A673 (cell line): ENCODE data around the gene PCDHGA9. TPM values are rescaled to one million over a fixed set of nuclear protein-coding genes. Genes with fewer than 3 reads are reported as not detected.

Source experiments
- BruUV-seq: library from RNA; stranded (reverse); fragments of 400-500 nt; replicated peaks from 2 replicates; lab custom pipeline; 2021; lab: Mats Ljungman, UMichigan
- CTCF ChIA-PET: fragments of 300-600 bp; sonication (Branson Sonifier 250); formaldehyde crosslinking; loops from one replicate; lab custom pipeline; 2022; ENCODE audit warnings: antibody characterized with exemption; lab: Charles Lee
- POLR2A ChIA-PET: fragments of 300-600 bp; sonication (Branson Sonifier 250); formaldehyde crosslinking; loops from one replicate; lab custom pipeline; 2022; ENCODE audit warnings: antibody characterized with exemption; ENCODE audit not compliant: low non-redundant PET; lab: Charles Lee
- DNase-seq: peaks from one replicate; pipeline ENCODE4 v3.0.0-alpha.2; 2015; ENCODE audit warnings: low spot score
- H3K27ac ChIP-seq: fragments of 200-600 bp; sonication (generic); 2 replicates; pipeline ENCODE4 v1.5.1; 2016; ENCODE audit warnings: mixed run types, low read depth, mild to moderate bottlenecking, mixed read lengths, antibody characterized with exemption, low read length; ENCODE audit not compliant: poor library complexity, severe bottlenecking
- H3K27me3 ChIP-seq: fragments of 200-600 bp; sonication (generic); replicated peaks from 2 replicates; pipeline ENCODE4 v1.6.1; 2017; ENCODE audit warnings: mixed run types, low read depth, mild to moderate bottlenecking, mixed read lengths, antibody characterized with exemption, low read length; ENCODE audit not compliant: insufficient read depth, poor library complexity
- H3K36me3 ChIP-seq: fragments of 200-600 bp; sonication (generic); 2 replicates; pipeline ENCODE4 v1.6.1; 2016; ENCODE audit warnings: mixed run types, mild to moderate bottlenecking, mixed read lengths, antibody characterized with exemption, low read length; ENCODE audit not compliant: insufficient read depth, poor library complexity, severe bottlenecking
- H3K4me1 ChIP-seq: fragments of 200-600 bp; sonication (generic); 2 replicates; pipeline ENCODE4 v1.6.1; 2017; ENCODE audit warnings: mixed run types, mild to moderate bottlenecking, mixed read lengths, antibody characterized with exemption, low read length; ENCODE audit not compliant: insufficient read depth, poor library complexity, severe bottlenecking
- H3K4me3 ChIP-seq: fragments of 200-600 bp; sonication (generic); 2 replicates; pipeline ENCODE4 v1.5.1; 2016; ENCODE audit warnings: low read depth, mixed run types, mild to moderate bottlenecking, mixed read lengths, low read length; ENCODE audit not compliant: poor library complexity, severe bottlenecking
- H3K9me3 ChIP-seq: fragments of 200-600 bp; sonication (generic); 2 replicates; pipeline ENCODE4 v1.6.1; 2016; ENCODE audit warnings: mixed run types, low read depth, mild to moderate bottlenecking, mixed read lengths, antibody characterized with exemption, low read length; ENCODE audit not compliant: poor library complexity, severe bottlenecking
- CTCF ChIP-seq: fragments of 300-800, 200-600 bp; sonication (generic); conservative IDR thresholded peaks from 2 replicates; pipeline ENCODE4 v1.5.1; 2017; ENCODE audit warnings: low read depth, mild to moderate bottlenecking, antibody characterized with exemption, low read length, moderate library complexity, mixed read lengths
- EZH2 ChIP-seq: fragments of 200-600 bp; sonication (generic); IDR thresholded peaks from 2 replicates; pipeline ENCODE4 v1.6.1; 2017; ENCODE audit warnings: borderline replicate concordance, low read depth, mild to moderate bottlenecking, mixed read lengths, antibody characterized with exemption, low read length; ENCODE audit not compliant: poor library complexity, severe bottlenecking
- intact Hi-C: fragments of 100-400 bp; cut with micrococcal nuclease; formaldehyde crosslinking; loops from one replicate; pipeline ENCODE4 v1.10.0; 2022; ENCODE audit not compliant: unreplicated experiment
- total RNA-seq: library from RNA; stranded (reverse); gene quantifications from 2 replicates; pipeline ENCODE4 v1.2.3, GENCODE V29; 2021

The PCDHGA9 gene
- total RNA-seq, 1 experiment from 2014 or later, result 5.0 TPM

GRCh38 chr5:141356133-141356532, 46.4 kb upstream of the PCDHGA9 start:
- ChIA-PET POLR2A (no interaction called here), CTCF (no interaction called here)
- no TSS peak for BruUV-seq
- Histone ChIP-seq H3K36me3 (no peaks in the 10 kb centered on the region), H3K4me3 (no peak overlapping the region), H3K4me1 (no peaks in the 10 kb centered on the region), H3K27ac (no peak overlapping the region), H3K9me3 (peaks cover 47% of the 10 kb centered on the region), H3K27me3 (no peaks in the 10 kb centered on the region)
- no peak for DNase-seq
- TF ChIP-seq CTCF (no peak), EZH2 (no peak)
- intact Hi-C loops, result no loop called here

DNA sequence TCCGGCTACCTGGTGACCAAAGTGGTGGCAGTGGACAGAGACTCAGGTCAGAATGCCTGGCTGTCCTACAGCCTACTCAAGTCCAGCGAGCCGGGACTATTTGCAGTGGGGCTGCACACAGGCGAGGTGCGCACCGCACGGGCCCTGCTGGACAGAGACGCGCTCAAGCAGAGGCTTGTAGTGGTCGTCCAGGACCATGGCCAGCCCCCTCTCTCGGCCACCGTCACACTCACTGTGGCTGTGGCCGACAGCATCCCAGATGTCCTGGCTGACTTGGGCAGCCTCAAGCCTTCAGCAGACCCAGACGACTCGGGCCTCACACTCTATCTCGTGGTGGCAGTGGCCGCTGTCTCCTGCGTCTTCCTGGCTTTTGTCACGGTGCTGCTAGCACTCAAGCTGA, 45.6 kb upstream of the PCDHGA9 start:
- CTCF ChIA-PET, result no interaction called here
- Histone ChIP-seq H3K27me3 (no peaks in the 10 kb centered on the region), H3K36me3 (no peaks in the 10 kb centered on the region), H3K27ac (no peak overlapping the region), H3K4me1 (no peaks in the 10 kb centered on the region), H3K9me3 (peaks cover 45% of the 10 kb centered on the region), H3K4me3 (no peak overlapping the region)
- no peak for DNase-seq
- POLR2A ChIA-PET, result no interaction called here
- intact Hi-C loops, result no loop called here
- BruUV-seq, result no TSS peak
- TF ChIP-seq EZH2 (no peak), CTCF (no peak)

GRCh38 chr5:141359790-141360426, 42.7 kb upstream of the PCDHGA9 start, which contains the start of gene PCDHGB2:
Gene PCDHGB2, plus strand, starts transcription at chr5:141359994. Its CDS starts 142 bp downstream, at chr5:141360136.
- Histone ChIP-seq H3K27me3 (no peaks in the 10 kb centered on the region), H3K4me1 (no peaks in the 10 kb centered on the region), H3K9me3 (peaks cover 47% of the 10 kb centered on the region), H3K36me3 (no peaks in the 10 kb centered on the region), H3K4me3 (no peak within 1 kb of the TSS), H3K27ac (no peak within 1 kb of the TSS)
- CTCF ChIA-PET, result interaction anchor here (1.1 kb wide), 1 partner anchor 39 kb away, joined by 3 read pairs; the partner anchor contains the start of gene TAF7
- POLR2A ChIA-PET, result no interaction called here
- BruUV-seq, result TSS peak; percentile 55
- TF ChIP-seq CTCF, result peak; percentile 59
- TF ChIP-seq EZH2, result no peak
- intact Hi-C loops, result no loop called here
- DNase-seq, result peak; percentile 67
